Caco-2 (cell line): Measurements from ENCODE around the gene SLC9A7. TPM values are rescaled to one million over a fixed set of nuclear protein-coding genes. Genes with fewer than 3 reads are reported as not detected.

Experiments
- BruUV-seq: library from RNA; stranded (reverse); fragments of 400-500 nt; replicated peaks from 2 replicates; lab custom pipeline; 2021; lab: Mats Ljungman, UMichigan
- CTCF ChIA-PET: fragments of 300-600 bp; sonication (Branson Sonifier 250); formaldehyde crosslinking; loops from one replicate; lab custom pipeline; 2022; ENCODE audit warnings: antibody characterized with exemption; lab: Charles Lee
- POLR2A ChIA-PET: fragments of 300-600 bp; sonication (Branson Sonifier 250); formaldehyde crosslinking; loops from one replicate; lab custom pipeline; 2022; ENCODE audit warnings: antibody characterized with exemption; lab: Charles Lee
- DNase-seq, 2 experiments: peaks; one replicate each; pipeline versions ENCODE4 v3.0.0 to v3.0.0-alpha.2; 2020 to 2022
- H3K27me3 ChIP-seq: replicated peaks from 2 replicates; pipeline ENCODE4 v1.6.0; 2011; ENCODE audit warnings: low read length; ENCODE audit not compliant: control insufficient read depth, insufficient read depth
- H3K36me3 ChIP-seq: 2 replicates; pipeline ENCODE4 v1.5.1; 2011; ENCODE audit warnings: low read length; ENCODE audit not compliant: control insufficient read depth, insufficient read depth
- H3K4me1 ChIP-seq: fragments of 250-450 bp; sonication (Bioruptor Pico); 2 replicates; pipeline ENCODE4 v1.5.1; 2020; ENCODE audit warnings: mild to moderate bottlenecking
- H3K4me3 ChIP-seq: 2 replicates; pipeline ENCODE4 v1.5.1; 2011; ENCODE audit warnings: low read depth, mild to moderate bottlenecking, control low read depth, low read length
- H3K9me3 ChIP-seq: fragments of 250-450 bp; sonication (Bioruptor Pico); 2 replicates; pipeline ENCODE4 v1.5.1; 2020; ENCODE audit warnings: mild to moderate bottlenecking, moderate library complexity
- H3K27ac Mint-ChIP-seq: one replicate; pipeline ENCODE4 v1.8.0; 2022; ENCODE audit warnings: mixed read lengths; ENCODE audit not compliant: unreplicated experiment
- H3K27me3 Mint-ChIP-seq: one replicate; pipeline ENCODE4 v1.8.0; 2022; ENCODE audit warnings: mixed read lengths; ENCODE audit not compliant: insufficient read depth, unreplicated experiment
- H3K36me3 Mint-ChIP-seq: one replicate; pipeline ENCODE4 v1.8.0; 2022; ENCODE audit warnings: mild to moderate bottlenecking, mixed read lengths; ENCODE audit not compliant: insufficient read depth, unreplicated experiment
- H3K4me1 Mint-ChIP-seq: one replicate; pipeline ENCODE4 v1.8.0; 2022; ENCODE audit warnings: low read depth, mixed read lengths; ENCODE audit not compliant: unreplicated experiment
- H3K4me3 Mint-ChIP-seq: one replicate; pipeline ENCODE4 v1.8.0; 2022; ENCODE audit warnings: mild to moderate bottlenecking, moderate library complexity, mixed read lengths; ENCODE audit not compliant: unreplicated experiment
- H3K9me3 Mint-ChIP-seq: one replicate; pipeline ENCODE4 v1.8.0; 2022; ENCODE audit warnings: mixed read lengths; ENCODE audit not compliant: unreplicated experiment
- CTCF ChIP-seq, 2 experiments: fragments of 200-600 bp in 1 of 2; IDR thresholded peaks; 1 replicate in 1 of 2; 2 replicates in 1 of 2; pipeline versions ENCODE4 v1.5.1 to v1.8.0; 2011 to 2022; ENCODE audit warnings: antibody characterized with exemption in 1 of 2, control low read depth in 1 of 2, inconsistent platforms in 1 of 2, low read depth in 1 of 2, low read length in 1 of 2, mild to moderate bottlenecking in 1 of 2, moderate library complexity in 1 of 2; ENCODE audit not compliant: insufficient read depth in 1 of 2, severe bottlenecking in 1 of 2, unreplicated experiment in 1 of 2
- intact Hi-C: fragments of 100-400 bp; cut with micrococcal nuclease; formaldehyde crosslinking; loops from one replicate; pipeline ENCODE4 v1.10.0; 2022; ENCODE audit not compliant: unreplicated experiment
- total RNA-seq: library from RNA; stranded (reverse); gene quantifications from 2 replicates; pipeline ENCODE4 v1.2.3, GENCODE V29; 2022

The SLC9A7 gene
- total RNA-seq, 1 experiment from 2014 or later, result 20.1 TPM

DNA sequence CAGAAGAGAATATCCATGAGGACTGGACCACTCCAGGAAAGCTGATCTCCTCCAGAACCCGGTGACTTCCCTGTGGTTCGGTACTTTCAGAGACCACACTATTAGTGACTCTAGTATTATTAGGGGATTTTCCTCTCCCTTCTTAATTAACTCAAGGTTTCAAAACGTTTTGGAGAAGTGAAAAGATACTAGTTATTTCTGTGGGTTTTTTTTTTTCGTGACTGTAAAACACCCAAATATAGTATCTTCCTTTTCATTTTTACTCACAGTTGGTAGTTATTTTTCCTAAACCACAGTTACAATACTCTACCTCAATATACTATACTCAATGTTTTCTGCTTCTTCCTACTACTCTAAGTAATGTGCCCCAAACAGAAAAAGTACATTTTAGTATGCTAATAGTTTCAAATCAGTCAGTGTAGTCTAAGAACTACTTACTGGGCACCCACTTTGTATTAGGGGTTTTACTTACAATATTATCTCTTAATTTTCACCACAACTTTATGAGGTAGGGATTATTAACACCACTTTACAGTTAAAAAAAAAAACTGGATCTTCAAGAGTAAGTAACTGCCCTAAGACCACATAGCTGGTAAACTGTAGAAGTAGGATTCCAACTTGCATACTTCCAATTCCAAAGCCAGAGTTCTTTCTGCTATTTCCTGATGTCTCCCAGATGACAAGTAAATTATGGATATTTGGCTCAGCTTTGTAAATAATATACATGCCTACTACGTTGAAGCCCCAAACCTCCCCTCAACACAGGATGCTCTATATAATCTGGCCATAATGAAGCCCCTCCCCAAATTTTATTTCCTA is 45.0 kb downstream of the SLC9A7 start:
- CTCF ChIA-PET, result no interaction called here
- no peak for DNase-seq
- H3K36me3 Mint-ChIP-seq, result no peaks in the 10 kb centered on the region
- no peaks in the 10 kb centered on the region for H3K9me3 Mint-ChIP-seq
- H3K27me3 Mint-ChIP-seq, result no peaks in the 10 kb centered on the region
- BruUV-seq, result no TSS peak
- peaks cover 12% of the 10 kb centered on the region; the same call in 1 of the 2 replicates for H3K4me1 ChIP-seq
- no peaks in the 10 kb centered on the region for H3K27me3 ChIP-seq
- no peak overlapping the region for H3K4me3 Mint-ChIP-seq
- intact Hi-C loops, result no loop called here
- H3K27ac Mint-ChIP-seq, result no peak overlapping the region
- H3K4me3 ChIP-seq, result no peak overlapping the region
- POLR2A ChIA-PET, result no interaction called here
- H3K36me3 ChIP-seq, result no peaks in the 10 kb centered on the region
- H3K4me1 Mint-ChIP-seq, result peaks cover 22% of the 10 kb centered on the region
- no peaks in the 10 kb centered on the region for H3K9me3 ChIP-seq
- TF ChIP-seq CTCF (IDR thresholded peaks at IDR 0.05; ENCODE audit: insufficient read depth in 1 of 2, low read depth in 1 of 2, low read length in 1 of 2, severe bottlenecking in 1 of 2, unreplicated experiment in 1 of 2), result no peak

DNA sequence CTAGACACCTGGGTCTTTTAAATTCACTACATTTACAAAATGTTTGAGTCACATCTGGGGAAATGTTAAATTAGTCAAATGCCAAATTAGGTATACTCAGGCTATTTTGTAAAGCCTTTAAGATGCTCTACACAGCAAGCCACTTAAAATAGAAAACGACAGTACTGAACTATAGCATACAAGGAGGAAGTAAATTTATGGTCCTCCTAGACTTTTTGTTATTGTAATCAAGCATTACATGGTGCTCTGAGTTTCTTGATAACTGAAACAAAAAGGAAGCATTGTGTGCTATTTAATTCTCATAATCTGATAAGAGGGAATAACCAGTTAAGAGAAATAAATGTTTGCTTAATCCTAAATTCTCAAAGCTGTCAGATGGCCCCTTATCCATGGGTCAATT is 46.2 kb downstream of the SLC9A7 start:
- intact Hi-C loops, result no loop called here
- Mint-ChIP-seq H3K4me1 (peaks cover 22% of the 10 kb centered on the region), H3K27me3 (no peaks in the 10 kb centered on the region), H3K27ac (no peak overlapping the region), H3K36me3 (no peaks in the 10 kb centered on the region), H3K4me3 (no peak overlapping the region), H3K9me3 (no peaks in the 10 kb centered on the region)
- ChIA-PET CTCF (no interaction called here), POLR2A (no interaction called here)
- no TSS peak for BruUV-seq
- H3K36me3 ChIP-seq, result no peaks in the 10 kb centered on the region
- H3K4me1 ChIP-seq, result peaks cover 12% of the 10 kb centered on the region; the same call in 1 of the 2 replicates
- H3K9me3 ChIP-seq, result no peaks in the 10 kb centered on the region
- no peak overlapping the region for H3K4me3 ChIP-seq
- TF ChIP-seq CTCF (IDR thresholded peaks at IDR 0.05; ENCODE audit: insufficient read depth in 1 of 2, low read depth in 1 of 2, low read length in 1 of 2, severe bottlenecking in 1 of 2, unreplicated experiment in 1 of 2), result no peak
- DNase-seq, result no peak
- no peaks in the 10 kb centered on the region for H3K27me3 ChIP-seq

DNA sequence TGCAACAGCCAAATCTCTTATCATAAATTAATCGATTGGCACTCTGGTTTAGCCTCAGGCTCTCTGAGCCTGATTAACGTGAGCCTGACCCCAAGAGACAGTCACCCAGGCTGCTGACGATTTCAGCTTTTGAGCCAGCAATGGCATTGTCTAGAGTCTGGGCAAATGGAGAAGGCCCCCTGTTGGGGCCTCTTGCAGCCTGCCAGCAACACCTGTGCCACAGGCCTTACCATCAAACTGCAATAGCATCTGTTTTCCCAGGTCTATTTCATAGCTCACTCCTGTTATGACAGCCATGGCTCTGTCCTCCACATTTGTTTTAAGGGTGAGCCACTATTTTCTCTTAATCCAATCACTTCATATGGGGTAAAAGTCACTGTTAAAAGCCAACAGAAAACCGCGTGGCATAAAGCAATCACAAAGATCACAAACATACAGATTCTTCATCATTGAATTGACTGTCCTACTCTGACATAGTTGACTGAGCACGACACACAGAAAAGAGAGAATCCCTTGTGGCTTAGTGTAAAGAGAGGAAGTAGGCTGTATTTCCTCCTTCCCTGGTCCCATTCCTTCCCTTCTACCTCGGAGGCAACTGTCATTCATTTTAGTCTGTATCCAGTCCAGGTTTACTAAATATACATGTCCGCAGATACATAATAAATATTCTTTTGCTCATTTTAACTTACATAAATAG is 47.8 kb downstream of the SLC9A7 start:
- Mint-ChIP-seq H3K9me3 (no peaks in the 10 kb centered on the region), H3K27ac (peak overlapping the region; percentile 77), H3K27me3 (no peaks in the 10 kb centered on the region), H3K4me3 (no peak overlapping the region), H3K36me3 (no peaks in the 10 kb centered on the region), H3K4me1 (peaks cover 22% of the 10 kb centered on the region)
- H3K36me3 ChIP-seq, result no peaks in the 10 kb centered on the region
- no TSS peak for BruUV-seq
- POLR2A ChIA-PET, result no interaction called here
- no peaks in the 10 kb centered on the region for H3K9me3 ChIP-seq
- peak in 1 of 2 experiments; percentile 0 for DNase-seq
- H3K27me3 ChIP-seq, result no peaks in the 10 kb centered on the region
- CTCF ChIA-PET, result no interaction called here
- no peak overlapping the region for H3K4me3 ChIP-seq
- TF ChIP-seq CTCF (IDR thresholded peaks at IDR 0.05; ENCODE audit: insufficient read depth in 1 of 2, low read depth in 1 of 2, low read length in 1 of 2, severe bottlenecking in 1 of 2, unreplicated experiment in 1 of 2), result no peak
- intact Hi-C loops, result no loop called here
- H3K4me1 ChIP-seq, result peaks cover 12% of the 10 kb centered on the region; the same call in 1 of the 2 replicates
